Liver (tissue), 3 donors: ENCODE results near the gene RFX7.

ENCODE experiments used
- ATF3 ChIP-seq: IDR thresholded peaks from 2 replicates; pipeline ENCODE4 v1.6.1; 2016; ENCODE audit warnings: antibody characterized with exemption
- CTCF ChIP-seq: fragments of 150-350 bp; IDR thresholded peaks from 2 replicates; pipeline ENCODE4 v1.5.1; 2017; ENCODE audit warnings: improper control_type of control experiment, low read depth, low read length; ENCODE audit not compliant: missing input control
- EGR1 ChIP-seq, 2 donors: IDR thresholded peaks; 2 replicates each; pipeline ENCODE4 v1.6.1; 2016 to 2018; ENCODE audit warnings: antibody characterized with exemption in 2 of 2, low read depth in 2 of 2
- FOXA1 ChIP-seq: IDR thresholded peaks from 2 replicates; pipeline ENCODE4 v1.6.1; 2016; ENCODE audit warnings: antibody characterized with exemption
- GABPA ChIP-seq, 2 donors: IDR thresholded peaks in 1 of 2; conservative IDR thresholded peaks in 1 of 2; 2 replicates each; pipeline ENCODE4 v1.6.1; 2016; ENCODE audit warnings: antibody characterized with exemption in 2 of 2, mild to moderate bottlenecking in 1 of 2, moderate library complexity in 1 of 2
- HNF4G ChIP-seq: IDR thresholded peaks from 2 replicates; pipeline ENCODE4 v1.6.1; 2016; ENCODE audit warnings: antibody characterized with exemption
- JUND ChIP-seq, 2 donors: IDR thresholded peaks; 2 replicates each; pipeline ENCODE4 v1.6.1; 2016; ENCODE audit warnings: antibody characterized with exemption in 2 of 2
- MAX ChIP-seq: IDR thresholded peaks from 2 replicates; pipeline ENCODE4 v1.6.1; 2016; ENCODE audit warnings: antibody characterized with exemption
- RAD21 ChIP-seq, 2 donors: IDR thresholded peaks; 2 replicates each; pipeline ENCODE4 v1.6.1; 2016; ENCODE audit warnings: antibody characterized with exemption in 2 of 2, mild to moderate bottlenecking in 2 of 2
- REST ChIP-seq: IDR thresholded peaks from 2 replicates; pipeline ENCODE4 v1.6.1; 2016; ENCODE audit warnings: antibody characterized with exemption, mild to moderate bottlenecking
- RXRA ChIP-seq, 2 donors: IDR thresholded peaks; 2 replicates each; pipeline ENCODE4 v1.6.1; 2017 to 2018; ENCODE audit warnings: antibody characterized with exemption in 2 of 2, mild to moderate bottlenecking in 1 of 2
- SP1 ChIP-seq: IDR thresholded peaks from 2 replicates; pipeline ENCODE4 v1.6.1; 2018; ENCODE audit warnings: antibody characterized with exemption, mild to moderate bottlenecking
- TAF1 ChIP-seq: conservative IDR thresholded peaks from 2 replicates; pipeline ENCODE4 v1.6.1; 2016; ENCODE audit warnings: antibody characterized with exemption, mild to moderate bottlenecking
- YY1 ChIP-seq: IDR thresholded peaks from 2 replicates; pipeline ENCODE4 v1.6.1; 2016; ENCODE audit warnings: antibody characterized with exemption, mild to moderate bottlenecking
- donor health status: healthy.
- donor health status: healthy.

- TF ChIP-seq CTCF, result no peak
- no peak for TF ChIP-seq EGR1 (IDR thresholded peaks at IDR 0.05; ENCODE audit: low read depth in 2 of 2)
- TF ChIP-seq JUND (IDR thresholded peaks at IDR 0.05), result no peak
- TF ChIP-seq MAX, result no peak
- no peak for TF ChIP-seq YY1
- TF ChIP-seq ATF3, result no peak
- TF ChIP-seq REST, result no peak
- TF ChIP-seq GABPA (IDR thresholded peaks at IDR 0.05 in 1 of 2, conservative IDR thresholded peaks at IDR 0.05 in 1 of 2), result no peak
- TF ChIP-seq RXRA (IDR thresholded peaks at IDR 0.05), result no peak
- TF ChIP-seq FOXA1, result no peak
- no peak for TF ChIP-seq SP1
- TF ChIP-seq RAD21 (IDR thresholded peaks at IDR 0.05), result no peak
- no peak for TF ChIP-seq TAF1
- no peak for TF ChIP-seq HNF4G
Measured at GRCh38 chr15:56233549-56233948, 10.1 kb downstream of the RFX7 start.
